Tibial nerve (tissue), 4 donors: Measurements from ENCODE around the gene ZFHX2. TPM values are rescaled to one million over a fixed set of nuclear protein-coding genes. Genes with fewer than 3 reads are reported as not detected.
A peak's percentile ranks its signal among the peaks of the same experiment; 100 is the strongest.

Experiments
- DNase-seq, 2 donors: peaks; one replicate each; pipeline ENCODE4 v3.0.0-alpha.2; 2019; ENCODE audit warnings: low spot score in 2 of 2
- H3K27ac ChIP-seq, 4 donors: fragments of 200-600 bp; sonication (generic) in 3 of 4; one replicate each; pipeline ENCODE4 v1.5.1; 2017 to 2019; ENCODE audit warnings: mild to moderate bottlenecking in 1 of 4
- H3K27me3 ChIP-seq, 2 donors: fragments of 200-600 bp; sonication (generic) in 1 of 2; one replicate each; pipeline versions ENCODE4 v1.5.1 to v1.6.0; 2017 to 2019
- H3K36me3 ChIP-seq, 3 donors: fragments of 200-600 bp; sonication (generic); one replicate each; pipeline ENCODE4 v1.5.1; 2018 to 2019
- H3K4me1 ChIP-seq, 4 donors: fragments of 200-600 bp; sonication (generic) in 3 of 4; one replicate each; pipeline ENCODE4 v1.5.1; 2017 to 2019
- H3K4me3 ChIP-seq, 4 donors: fragments of 200-600 bp; sonication (generic) in 3 of 4; one replicate each; pipeline ENCODE4 v1.5.1; 2017 to 2019; ENCODE audit warnings: mild to moderate bottlenecking in 1 of 4, moderate library complexity in 1 of 4
- H3K9me3 ChIP-seq, 4 donors: fragments of 200-600 bp; sonication (generic) in 3 of 4; one replicate each; pipeline ENCODE4 v1.5.1; 2017 to 2019
- CTCF ChIP-seq, 5 experiments: fragments of 200-600 bp in 3 of 5; fragments of 450-650 bp in 2 of 5; sonication (generic) in 3 of 5; IDR thresholded peaks; one replicate each; pipeline ENCODE4 v1.5.1; 2016 to 2019; ENCODE audit warnings: antibody characterized with exemption in 5 of 5, mild to moderate bottlenecking in 3 of 5, moderate library complexity in 2 of 5
- EP300 ChIP-seq, 2 donors: sonication (generic); formaldehyde crosslinking; IDR thresholded peaks; one replicate each; pipeline ENCODE4 v1.6.1; 2017; ENCODE audit warnings: antibody characterized with exemption in 2 of 2, mild to moderate bottlenecking in 1 of 2
- POLR2A ChIP-seq, 2 donors: fragments of 450-650 bp; IDR thresholded peaks; one replicate each; pipeline ENCODE4 v1.6.1; 2017; ENCODE audit warnings: antibody characterized with exemption in 2 of 2, mild to moderate bottlenecking in 2 of 2, moderate library complexity in 2 of 2
- WGBS, 2 donors: methylation state at CpG; one replicate each; pipeline ENCODE4 v1.1.5; 2018; 5-methylcytosine and 5-hydroxymethylcytosine counted together
- total RNA-seq, 4 donors: library from RNA; depleted of rRNA; stranded (reverse); fragments of >200 nt; gene quantifications; one replicate each; pipeline ENCODE4 v1.1.0, GENCODE V29; 2016

The ZFHX2 gene
- total RNA-seq, 4 donors from 2014 or later, result 2.1 to 3.9 (median 2.6) TPM

DNA sequence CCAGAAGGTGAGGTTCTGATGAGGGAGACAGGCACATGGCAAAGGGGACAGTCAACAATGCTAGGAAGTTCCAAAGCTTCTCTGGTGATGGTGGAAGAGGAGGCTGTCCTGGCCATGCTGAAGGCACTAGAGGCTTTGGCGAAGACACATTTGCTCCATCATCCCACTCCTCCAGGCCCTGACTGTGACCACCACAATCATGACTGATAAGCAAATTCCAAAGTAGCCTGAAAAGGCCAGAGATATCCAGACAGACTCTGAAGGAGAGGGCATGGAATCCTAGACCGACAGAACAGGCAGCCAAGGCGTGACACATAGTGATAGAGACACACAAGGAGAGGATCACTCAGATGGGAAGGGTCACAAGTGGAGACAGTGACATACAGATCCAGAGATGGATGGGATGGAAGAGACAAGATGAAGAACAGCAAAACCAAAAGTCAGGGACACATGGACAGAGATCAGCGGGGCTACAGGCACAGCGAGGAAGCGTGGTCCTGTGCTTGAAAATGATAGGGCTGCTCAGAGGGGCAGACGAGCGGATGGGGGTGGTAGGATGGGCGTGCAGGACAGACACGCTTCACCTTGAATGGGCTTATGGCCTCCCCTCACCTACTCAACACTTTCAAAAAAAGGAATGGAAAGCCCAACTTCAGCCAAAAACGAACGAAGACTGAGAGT, 1.3 kb downstream of the ZFHX2 start:
- H3K36me3 ChIP-seq, result no peaks in the 10 kb centered on the region
- peak overlapping the region; percentile 35 to 70 (median 52) for H3K4me3 ChIP-seq
- peak overlapping the region in 2 of 4 donors; percentile 47 to 76 for H3K27ac ChIP-seq
- peaks cover 0 to 35% (median 6%) of the 10 kb centered on the region in 4 donors for H3K4me1 ChIP-seq
- 36 to 39% methylated on average over 12 of the region's 12 CpGs for WGBS, 2 donors
- H3K9me3 ChIP-seq, result no peaks in the 10 kb centered on the region
- no peaks in the 10 kb centered on the region for H3K27me3 ChIP-seq
- no peak for DNase-seq
- TF ChIP-seq EP300 (IDR thresholded peaks at IDR 0.05), result no peak
- TF ChIP-seq CTCF (IDR thresholded peaks at IDR 0.05), result no peak
- TF ChIP-seq POLR2A (IDR thresholded peaks at IDR 0.05), result no peak

DNA sequence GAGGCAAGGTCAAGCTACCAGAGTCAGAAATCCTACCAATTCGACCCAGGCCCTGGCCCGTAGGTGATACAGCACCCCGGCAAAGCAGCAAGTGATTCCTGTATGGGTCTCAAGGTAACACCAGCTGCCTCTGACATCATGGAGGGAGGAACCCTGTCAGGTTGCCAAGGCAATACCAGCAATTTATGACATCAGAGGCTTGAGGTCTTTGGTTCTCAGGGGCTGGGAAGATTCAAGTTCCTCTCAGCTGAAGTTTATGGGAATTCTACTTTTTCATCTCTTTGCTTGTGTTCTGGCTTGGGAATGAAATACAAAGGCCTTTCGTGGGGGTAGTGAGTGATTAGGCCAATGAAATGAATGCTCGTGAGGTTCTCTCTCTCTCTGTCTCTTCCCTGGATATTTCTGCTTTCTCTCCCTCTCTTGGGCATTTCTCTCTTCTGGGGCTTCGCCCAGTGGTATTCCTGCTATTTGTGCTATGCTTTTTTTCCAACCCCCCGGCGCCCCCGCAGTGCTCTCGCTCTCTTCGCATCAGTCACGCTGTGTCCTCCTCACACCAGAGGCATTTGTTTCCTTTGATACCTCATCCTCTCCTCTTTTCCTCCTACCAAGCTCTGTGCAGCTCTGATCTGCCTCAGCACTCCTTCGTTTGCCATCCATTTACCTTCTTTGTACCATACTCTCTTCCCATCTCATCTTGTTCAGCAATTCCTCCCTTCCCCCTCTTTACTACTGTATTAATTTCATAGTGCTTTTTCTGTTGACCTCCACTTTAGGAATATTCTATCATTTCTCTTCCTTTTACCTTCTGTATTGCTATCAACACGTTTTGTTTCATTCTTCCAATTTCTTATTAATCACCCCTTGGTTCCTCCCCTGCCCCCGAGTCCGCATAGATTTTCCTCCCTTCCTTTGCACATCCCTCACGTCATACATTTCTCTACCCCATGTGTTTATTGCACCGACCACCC, 2.9 kb downstream of the ZFHX2 start:
- H3K4me1 ChIP-seq, result peaks cover 0 to 36% (median 5%) of the 10 kb centered on the region in 4 donors
- H3K9me3 ChIP-seq, result no peaks in the 10 kb centered on the region
- 51 to 54% methylated on average over 18 of the region's 18 CpGs for WGBS, 2 donors
- no peaks in the 10 kb centered on the region for H3K27me3 ChIP-seq
- H3K27ac ChIP-seq, result peak overlapping the region in 2 of 4 donors; percentile 47 to 57
- no peak for DNase-seq
- no peak overlapping the region for H3K4me3 ChIP-seq
- H3K36me3 ChIP-seq, result no peaks in the 10 kb centered on the region
- TF ChIP-seq POLR2A (IDR thresholded peaks at IDR 0.05) (no peak), EP300 (IDR thresholded peaks at IDR 0.05) (no peak), CTCF (IDR thresholded peaks at IDR 0.05) (no peak)

DNA sequence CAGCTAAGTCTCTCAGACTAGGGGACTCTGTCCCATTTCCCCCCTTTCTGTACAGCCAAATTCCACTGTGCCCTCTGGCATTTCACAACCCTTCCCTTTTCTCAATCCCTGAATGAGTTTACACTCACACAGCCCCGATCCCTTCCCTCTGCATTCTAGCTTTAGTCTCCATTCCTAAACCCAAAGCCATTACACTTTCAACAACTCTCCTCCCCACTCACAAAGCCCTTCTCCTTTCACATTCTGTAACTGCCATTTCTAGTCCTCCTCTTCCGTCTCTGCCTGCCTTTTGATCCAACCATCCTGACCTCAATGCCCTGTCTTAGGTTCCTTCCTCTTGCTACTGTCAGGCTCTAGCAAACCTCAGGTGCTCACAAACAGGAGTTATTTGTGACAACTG, 3.6 kb downstream of the ZFHX2 start:
- Histone ChIP-seq H3K4me1 (peaks cover 0 to 36% (median 5%) of the 10 kb centered on the region in 4 donors), H3K4me3 (no peak overlapping the region), H3K27me3 (no peaks in the 10 kb centered on the region), H3K9me3 (no peaks in the 10 kb centered on the region), H3K27ac (peak overlapping the region in 2 of 4 donors; percentile 47 to 57), H3K36me3 (no peaks in the 10 kb centered on the region)
- no peak for DNase-seq
- WGBS, 2 donors, result 53 to 58% methylated on average over 2 of the region's 2 CpGs
- TF ChIP-seq CTCF (IDR thresholded peaks at IDR 0.05) (no peak), POLR2A (IDR thresholded peaks at IDR 0.05) (no peak), EP300 (IDR thresholded peaks at IDR 0.05) (no peak)

GRCh38 chr14:23546450-23547035, 5.0 kb downstream of the ZFHX2 start:
- TF ChIP-seq EP300 (IDR thresholded peaks at IDR 0.05), result no peak
- TF ChIP-seq POLR2A (IDR thresholded peaks at IDR 0.05), result no peak
- TF ChIP-seq CTCF (IDR thresholded peaks at IDR 0.05), result no peak
- no peaks in the 10 kb centered on the region for H3K27me3 ChIP-seq
- H3K9me3 ChIP-seq, result no peaks in the 10 kb centered on the region
- H3K4me1 ChIP-seq, result peaks cover 0 to 30% (median 0%) of the 10 kb centered on the region in 4 donors
- WGBS, 2 donors, result 73 to 83% methylated on average over 10 of the region's 10 CpGs
- no peaks in the 10 kb centered on the region for H3K36me3 ChIP-seq
- no peak for DNase-seq
- no peak overlapping the region for H3K4me3 ChIP-seq
- peak overlapping the region in 1 of 4 donors; percentile 12 for H3K27ac ChIP-seq
